Loucy (cell line): Measurements from ENCODE around the gene HNF1B.

Experiments
- CTCF ChIP-seq: fragments of 200-600 bp; sonication (generic); conservative IDR thresholded peaks from 2 replicates; pipeline ENCODE4 v1.5.1; 2014; ENCODE audit warnings: mild to moderate bottlenecking, antibody characterized with exemption, low read length
- EZH2phosphoT487 ChIP-seq: fragments of 200-600 bp; IDR thresholded peaks from 2 replicates; pipeline ENCODE4 v1.6.1; 2018; ENCODE audit warnings: antibody characterized with exemption, mild to moderate bottlenecking, moderate library complexity, borderline replicate concordance

- no peak for TF ChIP-seq CTCF
- no peak for TF ChIP-seq EZH2phosphoT487
These were observed 1.3 kb downstream of the HNF1B start for GRCh38 chr17:37743612-37743874.
